Measurements from ENCODE around the gene SLIT3.

DNA sequence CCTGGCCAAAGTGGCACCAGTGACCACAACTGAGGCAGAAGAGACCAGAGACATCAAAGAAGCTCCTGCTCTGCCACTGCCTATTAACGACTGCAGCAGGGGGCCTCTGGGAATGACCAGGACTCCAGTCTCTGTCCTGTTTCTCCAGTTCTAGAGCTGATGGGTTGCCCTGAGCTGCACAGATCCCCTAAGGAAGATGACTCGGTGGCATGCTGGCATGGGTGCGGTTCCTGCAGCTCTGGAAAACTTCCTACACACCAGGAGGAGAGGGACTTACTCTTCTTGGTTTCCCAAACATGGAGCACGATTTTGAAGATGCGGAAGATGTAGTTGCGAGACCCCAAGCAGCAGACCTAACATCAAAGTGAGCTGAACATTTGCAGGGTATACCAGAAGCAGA lies 2.7 kb downstream of the SLIT3 start:
- TF ChIP-seq, protein P1, sequence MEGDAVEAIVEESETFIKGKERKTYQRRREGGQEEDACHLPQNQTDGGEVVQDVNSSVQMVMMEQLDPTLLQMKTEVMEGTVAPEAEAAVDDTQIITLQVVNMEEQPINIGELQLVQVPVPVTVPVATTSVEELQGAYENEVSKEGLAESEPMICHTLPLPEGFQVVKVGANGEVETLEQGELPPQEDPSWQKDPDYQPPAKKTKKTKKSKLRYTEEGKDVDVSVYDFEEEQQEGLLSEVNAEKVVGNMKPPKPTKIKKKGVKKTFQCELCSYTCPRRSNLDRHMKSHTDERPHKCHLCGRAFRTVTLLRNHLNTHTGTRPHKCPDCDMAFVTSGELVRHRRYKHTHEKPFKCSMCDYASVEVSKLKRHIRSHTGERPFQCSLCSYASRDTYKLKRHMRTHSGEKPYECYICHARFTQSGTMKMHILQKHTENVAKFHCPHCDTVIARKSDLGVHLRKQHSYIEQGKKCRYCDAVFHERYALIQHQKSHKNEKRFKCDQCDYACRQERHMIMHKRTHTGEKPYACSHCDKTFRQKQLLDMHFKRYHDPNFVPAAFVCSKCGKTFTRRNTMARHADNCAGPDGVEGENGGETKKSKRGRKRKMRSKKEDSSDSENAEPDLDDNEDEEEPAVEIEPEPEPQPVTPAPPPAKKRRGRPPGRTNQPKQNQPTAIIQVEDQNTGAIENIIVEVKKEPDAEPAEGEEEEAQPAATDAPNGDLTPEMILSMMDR (IDR thresholded peaks at IDR 0.05): no peak
- no peak for TF ChIP-seq POLR2A (IDR thresholded peaks at IDR 0.05; ENCODE audit: low read depth)
- TF ChIP-seq POLR2AphosphoS5 (IDR thresholded peaks at IDR 0.05): no peak
- no peak for TF ChIP-seq EP300 (IDR thresholded peaks at IDR 0.05)

Data from esophagus muscularis mucosa (tissue), 4 donors.